ENCODE data around the gene LDLRAD4. TPM values are rescaled to one million over a fixed set of nuclear protein-coding genes. Genes with fewer than 3 reads are reported as not detected.

The LDLRAD4 gene
- total and polyA plus RNA-seq, 2 donors (not counting 1 experiment from before 2014, with no cell fraction given): 13.9 to 35.7 TPM

DNA sequence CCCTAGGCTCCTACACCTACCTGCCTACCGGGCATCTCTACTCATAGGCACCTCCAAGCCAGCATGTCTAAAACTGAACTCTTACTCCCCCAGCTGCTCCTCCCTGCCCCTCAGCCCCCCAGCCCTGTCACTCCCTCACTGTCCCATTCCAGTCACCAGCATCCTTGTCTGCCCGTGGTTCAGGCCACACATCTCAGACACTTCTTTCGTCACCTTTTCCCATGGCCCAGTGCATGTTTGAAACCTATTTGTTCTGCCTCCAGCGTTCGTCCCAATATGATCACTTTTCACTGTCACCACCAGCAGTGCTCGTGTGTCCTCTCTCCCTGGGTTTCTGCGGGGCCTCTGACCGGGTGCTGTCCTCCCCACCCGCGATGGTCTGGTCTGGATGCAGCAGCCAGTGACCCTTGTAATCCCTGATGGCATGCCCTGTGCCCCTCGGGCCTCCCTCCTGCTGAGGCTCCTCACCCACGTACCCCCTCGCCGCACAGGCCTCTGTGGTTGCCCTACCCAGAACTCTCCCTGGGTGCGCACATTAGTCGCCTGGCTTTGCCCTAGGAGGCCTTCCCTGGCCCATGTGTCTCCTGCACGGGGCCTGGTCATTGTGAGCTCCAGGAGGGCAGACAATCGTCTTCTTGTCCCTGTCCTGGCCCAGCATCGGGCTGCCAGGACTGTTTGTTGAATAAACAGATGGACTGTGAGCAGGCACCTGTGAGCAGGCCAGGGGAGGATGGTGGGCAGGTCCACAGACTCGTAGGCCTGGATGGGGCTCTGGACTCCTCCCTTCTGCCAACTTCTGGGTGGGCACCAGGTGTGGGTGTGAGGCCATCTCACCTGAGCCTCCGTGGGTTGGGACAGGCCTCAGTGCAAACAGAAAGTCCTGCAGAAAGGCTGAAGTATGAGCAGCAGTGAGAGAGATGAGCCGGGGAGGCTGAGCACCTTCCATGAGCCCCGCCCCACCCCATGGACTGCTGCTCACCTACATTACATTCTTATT is 15.5 kb downstream of the LDLRAD4 start:
- intact Hi-C loops (cut with micrococcal nuclease): no loop called here
- H4K20me1 ChIP-seq (ENCODE audit: control insufficient read depth, insufficient read depth, low read length, poor library complexity, severe bottlenecking): no peaks in the 10 kb centered on the region
- H3K9me3 ChIP-seq (ENCODE audit: control extremely low read depth in 1 of 3, control insufficient read depth in 2 of 3, insufficient read depth in 1 of 3, low read length in 2 of 3): no peaks in the 10 kb centered on the region
- no peak overlapping the region for H3K9ac ChIP-seq (ENCODE audit: low read length)
- no peak overlapping the region for H2AFZ ChIP-seq (ENCODE audit: insufficient read depth, low read depth, low read length, poor library complexity, severe bottlenecking)
- H3K4me1 Mint-ChIP-seq: no peaks in the 10 kb centered on the region
- ChIA-PET CTCF (no interaction called here), POLR2A (no interaction called here)
- H3K9me3 Mint-ChIP-seq (ENCODE audit: insufficient read depth): no peaks in the 10 kb centered on the region
- DNase-seq (no peak), ATAC-seq (ENCODE audit: low read depth) (no peak)
- H3K79me2 ChIP-seq (ENCODE audit: control insufficient read depth, insufficient read depth, low read length): no peaks in the 10 kb centered on the region
- no peak for TF ChIP-seq EZH2 (IDR thresholded peaks at IDR 0.05; ENCODE audit: borderline replicate concordance, insufficient read depth, low read depth, low read length, poor library complexity, severe bottlenecking)
- TF ChIP-seq, protein P1, sequence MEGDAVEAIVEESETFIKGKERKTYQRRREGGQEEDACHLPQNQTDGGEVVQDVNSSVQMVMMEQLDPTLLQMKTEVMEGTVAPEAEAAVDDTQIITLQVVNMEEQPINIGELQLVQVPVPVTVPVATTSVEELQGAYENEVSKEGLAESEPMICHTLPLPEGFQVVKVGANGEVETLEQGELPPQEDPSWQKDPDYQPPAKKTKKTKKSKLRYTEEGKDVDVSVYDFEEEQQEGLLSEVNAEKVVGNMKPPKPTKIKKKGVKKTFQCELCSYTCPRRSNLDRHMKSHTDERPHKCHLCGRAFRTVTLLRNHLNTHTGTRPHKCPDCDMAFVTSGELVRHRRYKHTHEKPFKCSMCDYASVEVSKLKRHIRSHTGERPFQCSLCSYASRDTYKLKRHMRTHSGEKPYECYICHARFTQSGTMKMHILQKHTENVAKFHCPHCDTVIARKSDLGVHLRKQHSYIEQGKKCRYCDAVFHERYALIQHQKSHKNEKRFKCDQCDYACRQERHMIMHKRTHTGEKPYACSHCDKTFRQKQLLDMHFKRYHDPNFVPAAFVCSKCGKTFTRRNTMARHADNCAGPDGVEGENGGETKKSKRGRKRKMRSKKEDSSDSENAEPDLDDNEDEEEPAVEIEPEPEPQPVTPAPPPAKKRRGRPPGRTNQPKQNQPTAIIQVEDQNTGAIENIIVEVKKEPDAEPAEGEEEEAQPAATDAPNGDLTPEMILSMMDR (IDR thresholded peaks at IDR 0.05): no peak
- no peaks in the 10 kb centered on the region for H3K4me1 ChIP-seq (ENCODE audit: control insufficient read depth in 2 of 2, insufficient read depth in 2 of 2, low read length in 2 of 2)
- no peak overlapping the region for H3K4me2 ChIP-seq (replicated peaks; ENCODE audit: low read depth, low read length, poor library complexity, severe bottlenecking)
- H3K27me3 ChIP-seq (replicated peaks in 1 of 4; ENCODE audit: control extremely low read depth in 1 of 4, control insufficient read depth in 3 of 4, insufficient read depth in 4 of 4, low read length in 3 of 4): no peaks in the 10 kb centered on the region
- WGBS (ENCODE audit: insufficient coverage): 95% methylated on average over 19 of the region's 23 CpGs
- H3K4me3 ChIP-seq (ENCODE audit: control extremely low read depth in 1 of 5, extremely low read depth in 1 of 5, insufficient read depth in 1 of 5, low read depth in 2 of 5, low read length in 4 of 5): no peak overlapping the region
- H3K36me3 ChIP-seq (replicated peaks in 1 of 2; ENCODE audit: control extremely low read depth in 1 of 2, control insufficient read depth in 1 of 2, extremely low read depth in 1 of 2, insufficient read depth in 2 of 2, low read length in 1 of 2): no peaks in the 10 kb centered on the region
- H3K27ac ChIP-seq (ENCODE audit: low read length in 2 of 2): no peak overlapping the region
- H3K4me3 Mint-ChIP-seq: no peak overlapping the region
- H3K27ac Mint-ChIP-seq: no peak overlapping the region
- H3K27me3 Mint-ChIP-seq: peaks cover 7% of the 10 kb centered on the region

DNA sequence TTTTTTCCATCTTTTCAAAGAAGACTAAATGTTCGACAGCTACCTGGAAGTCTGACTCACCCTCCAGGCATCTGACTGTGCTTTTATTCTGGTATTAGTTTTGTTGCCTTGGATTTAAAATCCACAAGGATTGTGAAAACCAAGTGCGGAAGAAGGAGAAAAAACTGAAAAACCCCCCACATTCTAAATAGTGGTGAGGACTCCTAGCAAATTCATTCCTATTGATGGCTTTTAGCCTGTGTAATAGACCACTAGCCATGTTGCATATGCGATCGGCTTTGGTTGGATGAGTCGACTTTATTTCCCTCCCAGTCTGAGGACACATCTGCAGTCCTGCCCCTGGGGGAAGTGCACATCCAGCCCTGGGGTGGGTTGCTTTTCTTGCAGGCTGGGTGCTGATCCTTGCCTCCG is 16.9 kb downstream of the LDLRAD4 start:
- Histone ChIP-seq H3K27me3 (replicated peaks in 1 of 4; ENCODE audit: control extremely low read depth in 1 of 4, control insufficient read depth in 3 of 4, insufficient read depth in 4 of 4, low read length in 3 of 4) (no peaks in the 10 kb centered on the region), H4K20me1 (ENCODE audit: control insufficient read depth, insufficient read depth, low read length, poor library complexity, severe bottlenecking) (no peaks in the 10 kb centered on the region), H3K4me2 (replicated peaks; ENCODE audit: low read depth, low read length, poor library complexity, severe bottlenecking) (no peak overlapping the region), H3K9ac (ENCODE audit: low read length) (no peak overlapping the region), H3K36me3 (replicated peaks in 1 of 2; ENCODE audit: control extremely low read depth in 1 of 2, control insufficient read depth in 1 of 2, extremely low read depth in 1 of 2, insufficient read depth in 2 of 2, low read length in 1 of 2) (no peaks in the 10 kb centered on the region), H3K4me3 (ENCODE audit: control extremely low read depth in 1 of 5, extremely low read depth in 1 of 5, insufficient read depth in 1 of 5, low read depth in 2 of 5, low read length in 4 of 5) (no peak overlapping the region), H3K4me1 (ENCODE audit: control insufficient read depth in 2 of 2, insufficient read depth in 2 of 2, low read length in 2 of 2) (no peaks in the 10 kb centered on the region), H3K9me3 (ENCODE audit: control extremely low read depth in 1 of 3, control insufficient read depth in 2 of 3, insufficient read depth in 1 of 3, low read length in 2 of 3) (no peaks in the 10 kb centered on the region), H3K27ac (ENCODE audit: low read length in 2 of 2) (no peak overlapping the region), H3K79me2 (ENCODE audit: control insufficient read depth, insufficient read depth, low read length) (no peaks in the 10 kb centered on the region), H2AFZ (ENCODE audit: insufficient read depth, low read depth, low read length, poor library complexity, severe bottlenecking) (no peak overlapping the region)
- H3K4me3 Mint-ChIP-seq: no peak overlapping the region
- ChIA-PET CTCF (no interaction called here), POLR2A (no interaction called here)
- 94% methylated on average over 3 of the region's 6 CpGs for WGBS (ENCODE audit: insufficient coverage)
- no peaks in the 10 kb centered on the region for H3K4me1 Mint-ChIP-seq
- intact Hi-C loops (cut with micrococcal nuclease): no loop called here
- DNase-seq (no peak), ATAC-seq (ENCODE audit: low read depth) (no peak)
- H3K9me3 Mint-ChIP-seq (ENCODE audit: insufficient read depth): no peaks in the 10 kb centered on the region
- H3K27me3 Mint-ChIP-seq: peaks cover 7% of the 10 kb centered on the region
- TF ChIP-seq EZH2 (IDR thresholded peaks at IDR 0.05; ENCODE audit: borderline replicate concordance, insufficient read depth, low read depth, low read length, poor library complexity, severe bottlenecking): no peak
- TF ChIP-seq, protein P1 (IDR thresholded peaks at IDR 0.05): no peak
- H3K27ac Mint-ChIP-seq: no peak overlapping the region
